Panc1 (cell line): ENCODE results near the gene SPATA16. TPM values are rescaled to one million over a fixed set of nuclear protein-coding genes. Genes with fewer than 3 reads are reported as not detected.

ENCODE experiments used
- ATAC-seq: fragments of 200-7000 bp; cut with Tn5 transposase; 2 replicates; pipeline ENCODE4 v1.9.1; 2020; ENCODE audit warnings: mild to moderate bottlenecking, moderate library complexity
- BruUV-seq: library from RNA; stranded (reverse); fragments of 400-500 nt; replicated peaks from 2 replicates; lab custom pipeline; 2021; lab: Mats Ljungman, UMichigan
- CTCF ChIA-PET: fragments of 300-600 bp; sonication (Branson Sonifier 250); formaldehyde crosslinking; loops from one replicate; lab custom pipeline; 2022; ENCODE audit warnings: antibody characterized with exemption; lab: Charles Lee
- POLR2A ChIA-PET: fragments of 300-600 bp; sonication (Branson Sonifier 250); formaldehyde crosslinking; loops from one replicate; lab custom pipeline; 2022; ENCODE audit warnings: antibody characterized with exemption; lab: Charles Lee
- DNase-seq: peaks from one replicate; pipeline ENCODE4 v3.0.0-alpha.2; 2010; ENCODE audit warnings: low read depth, low spot score
- H3K27ac ChIP-seq: 2 replicates; pipeline ENCODE4 v1.5.1; 2011; ENCODE audit warnings: mild to moderate bottlenecking, low read length, inconsistent platforms
- H3K27me3 ChIP-seq: fragments of 200-500 bp; sonication (Bioruptor generic); 2 replicates; pipeline ENCODE4 v1.6.0; 2014; ENCODE audit warnings: low read length, inconsistent platforms; ENCODE audit not compliant: control insufficient read depth, insufficient read depth
- H3K36me3 ChIP-seq: fragments of 200-500 bp; sonication (Bioruptor generic); 2 replicates; pipeline ENCODE4 v1.5.1; 2014; ENCODE audit warnings: inconsistent platforms, mild to moderate bottlenecking, low read length, moderate library complexity; ENCODE audit not compliant: control insufficient read depth, insufficient read depth
- H3K4me1 ChIP-seq: 2 replicates; pipeline ENCODE4 v1.5.1; 2011; ENCODE audit warnings: inconsistent platforms, mild to moderate bottlenecking, low read length, moderate library complexity; ENCODE audit not compliant: control insufficient read depth, insufficient read depth
- H3K4me3 ChIP-seq, 2 experiments: 2 replicates each; pipeline ENCODE4 v1.5.1; 2011 to 2012; ENCODE audit warnings: low read depth in 2 of 2, low read length in 2 of 2, mild to moderate bottlenecking in 2 of 2, inconsistent platforms in 1 of 2, moderate library complexity in 1 of 2
- H3K9me3 ChIP-seq: fragments of 200-500 bp; sonication (Bioruptor generic); 2 replicates; pipeline ENCODE4 v1.5.1; 2014; ENCODE audit warnings: low read depth, mild to moderate bottlenecking, inconsistent platforms, low read length, moderate library complexity; ENCODE audit not compliant: control insufficient read depth, insufficient read depth
- POLR2AphosphoS5 ChIP-seq: IDR thresholded peaks from 2 replicates; pipeline ENCODE4 v1.6.1; 2012; ENCODE audit warnings: mild to moderate bottlenecking, low read depth, low read length, moderate library complexity
- SIN3A ChIP-seq: IDR thresholded peaks from 2 replicates; pipeline ENCODE4 v1.6.1; 2012; ENCODE audit warnings: low read depth, mild to moderate bottlenecking, low read length, moderate library complexity, borderline replicate concordance; ENCODE audit not compliant: insufficient read depth
- TCF7L2 ChIP-seq: IDR thresholded peaks from 2 replicates; pipeline ENCODE4 v1.6.1; 2011; ENCODE audit warnings: mild to moderate bottlenecking, low read depth, low read length, inconsistent platforms
- in situ Hi-C: cut with HindIII; loops from 2 replicates; pipeline ENCODE4 v1.10.0; 2016; ENCODE audit warnings: low sequenced_read_pairs, low pct_unique_long_range_greater_than_20kb
- intact Hi-C: fragments of 100-400 bp; cut with micrococcal nuclease; formaldehyde crosslinking; loops from one replicate; pipeline ENCODE4 v1.10.0; 2022; ENCODE audit not compliant: unreplicated experiment
- total RNA-seq: library from RNA; stranded (reverse); gene quantifications from one replicate; pipeline ENCODE4 v1.2.1, GENCODE V29; 2021; ENCODE audit not compliant: unreplicated experiment
- TF ChIP-seq, protein P1 (sequence below): fragments of 450-650 bp; IDR thresholded peaks from 2 replicates; pipeline ENCODE4 v1.5.1; 2017; ENCODE audit warnings: mild to moderate bottlenecking
- TF ChIP-seq, protein P2 (sequence below), 2 experiments: IDR thresholded peaks; 2 replicates each; pipeline ENCODE4 v1.6.1; 2011 to 2012; ENCODE audit warnings: low read depth in 2 of 2, control low read depth in 1 of 2, low read length in 1 of 2, mild to moderate bottlenecking in 1 of 2, moderate library complexity in 1 of 2; ENCODE audit not compliant: insufficient read depth in 1 of 2

SPATA16 gene
- total RNA-seq, 1 experiment from 2014 or later: not detected

DNA sequence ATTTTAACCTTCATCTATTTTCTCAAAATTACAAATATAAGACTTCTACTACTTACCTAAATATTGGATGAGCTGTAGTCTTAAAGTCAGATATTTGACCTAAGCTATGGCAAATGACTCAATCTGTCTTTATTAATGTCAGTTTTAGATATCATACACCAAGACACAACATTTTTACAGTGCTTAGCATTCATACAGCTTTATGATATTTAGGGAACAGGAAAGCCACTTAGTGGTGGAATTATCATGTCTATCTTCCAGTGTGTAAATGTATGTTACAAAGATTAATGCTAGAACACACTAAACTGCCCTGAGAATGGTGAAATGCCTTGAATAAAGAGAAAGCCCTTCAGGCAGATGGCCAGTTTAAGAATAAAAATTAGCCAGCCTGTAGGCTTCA lies 135.0 kb downstream of the SPATA16 start:
- TF ChIP-seq TCF7L2: no peak
- TF ChIP-seq, protein P1, sequence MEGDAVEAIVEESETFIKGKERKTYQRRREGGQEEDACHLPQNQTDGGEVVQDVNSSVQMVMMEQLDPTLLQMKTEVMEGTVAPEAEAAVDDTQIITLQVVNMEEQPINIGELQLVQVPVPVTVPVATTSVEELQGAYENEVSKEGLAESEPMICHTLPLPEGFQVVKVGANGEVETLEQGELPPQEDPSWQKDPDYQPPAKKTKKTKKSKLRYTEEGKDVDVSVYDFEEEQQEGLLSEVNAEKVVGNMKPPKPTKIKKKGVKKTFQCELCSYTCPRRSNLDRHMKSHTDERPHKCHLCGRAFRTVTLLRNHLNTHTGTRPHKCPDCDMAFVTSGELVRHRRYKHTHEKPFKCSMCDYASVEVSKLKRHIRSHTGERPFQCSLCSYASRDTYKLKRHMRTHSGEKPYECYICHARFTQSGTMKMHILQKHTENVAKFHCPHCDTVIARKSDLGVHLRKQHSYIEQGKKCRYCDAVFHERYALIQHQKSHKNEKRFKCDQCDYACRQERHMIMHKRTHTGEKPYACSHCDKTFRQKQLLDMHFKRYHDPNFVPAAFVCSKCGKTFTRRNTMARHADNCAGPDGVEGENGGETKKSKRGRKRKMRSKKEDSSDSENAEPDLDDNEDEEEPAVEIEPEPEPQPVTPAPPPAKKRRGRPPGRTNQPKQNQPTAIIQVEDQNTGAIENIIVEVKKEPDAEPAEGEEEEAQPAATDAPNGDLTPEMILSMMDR: no peak
- TF ChIP-seq POLR2AphosphoS5: no peak
- TF ChIP-seq, protein P2, sequence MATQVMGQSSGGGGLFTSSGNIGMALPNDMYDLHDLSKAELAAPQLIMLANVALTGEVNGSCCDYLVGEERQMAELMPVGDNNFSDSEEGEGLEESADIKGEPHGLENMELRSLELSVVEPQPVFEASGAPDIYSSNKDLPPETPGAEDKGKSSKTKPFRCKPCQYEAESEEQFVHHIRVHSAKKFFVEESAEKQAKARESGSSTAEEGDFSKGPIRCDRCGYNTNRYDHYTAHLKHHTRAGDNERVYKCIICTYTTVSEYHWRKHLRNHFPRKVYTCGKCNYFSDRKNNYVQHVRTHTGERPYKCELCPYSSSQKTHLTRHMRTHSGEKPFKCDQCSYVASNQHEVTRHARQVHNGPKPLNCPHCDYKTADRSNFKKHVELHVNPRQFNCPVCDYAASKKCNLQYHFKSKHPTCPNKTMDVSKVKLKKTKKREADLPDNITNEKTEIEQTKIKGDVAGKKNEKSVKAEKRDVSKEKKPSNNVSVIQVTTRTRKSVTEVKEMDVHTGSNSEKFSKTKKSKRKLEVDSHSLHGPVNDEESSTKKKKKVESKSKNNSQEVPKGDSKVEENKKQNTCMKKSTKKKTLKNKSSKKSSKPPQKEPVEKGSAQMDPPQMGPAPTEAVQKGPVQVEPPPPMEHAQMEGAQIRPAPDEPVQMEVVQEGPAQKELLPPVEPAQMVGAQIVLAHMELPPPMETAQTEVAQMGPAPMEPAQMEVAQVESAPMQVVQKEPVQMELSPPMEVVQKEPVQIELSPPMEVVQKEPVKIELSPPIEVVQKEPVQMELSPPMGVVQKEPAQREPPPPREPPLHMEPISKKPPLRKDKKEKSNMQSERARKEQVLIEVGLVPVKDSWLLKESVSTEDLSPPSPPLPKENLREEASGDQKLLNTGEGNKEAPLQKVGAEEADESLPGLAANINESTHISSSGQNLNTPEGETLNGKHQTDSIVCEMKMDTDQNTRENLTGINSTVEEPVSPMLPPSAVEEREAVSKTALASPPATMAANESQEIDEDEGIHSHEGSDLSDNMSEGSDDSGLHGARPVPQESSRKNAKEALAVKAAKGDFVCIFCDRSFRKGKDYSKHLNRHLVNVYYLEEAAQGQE (IDR thresholded peaks at IDR 0.05; ENCODE audit: insufficient read depth in 1 of 2, low read depth in 2 of 2, low read length in 1 of 2): no peak
- no peak for TF ChIP-seq SIN3A
- H3K9me3 ChIP-seq: no peaks in the 10 kb centered on the region
- in situ Hi-C loops: no loop called here
- H3K4me3 ChIP-seq: no peak overlapping the region
- no TSS peak for BruUV-seq
- no peak for DNase-seq
- H3K27me3 ChIP-seq: no peaks in the 10 kb centered on the region; the same call in 1 of the 2 replicates
- CTCF ChIA-PET: no interaction called here
- no peaks in the 10 kb centered on the region for H3K36me3 ChIP-seq
- POLR2A ChIA-PET: no interaction called here
- ATAC-seq: no peak
- H3K4me1 ChIP-seq: no peaks in the 10 kb centered on the region
- intact Hi-C loops: no loop called here
- H3K27ac ChIP-seq: no peak overlapping the region

DNA sequence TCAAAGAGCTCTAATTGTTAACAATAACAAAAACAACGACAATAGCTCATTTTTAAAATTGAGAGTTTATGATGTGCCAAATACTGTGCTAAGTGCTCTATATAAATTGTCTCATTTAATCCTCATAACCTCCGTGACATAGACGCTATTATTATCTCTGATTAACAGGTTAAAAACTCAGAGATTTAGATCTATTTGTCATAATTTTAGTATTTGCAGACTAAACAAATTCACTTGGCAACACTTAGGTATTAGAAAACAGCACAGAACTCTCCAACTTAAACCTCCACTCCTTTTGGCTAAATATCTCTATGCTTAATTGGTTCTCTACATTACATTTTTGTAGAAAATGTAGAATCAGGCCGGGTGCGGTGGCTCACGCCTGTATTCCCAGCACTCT lies 136.4 kb downstream of the SPATA16 start:
- CTCF ChIA-PET: interaction anchor here (0.6 kb wide), 1 partner anchor 1822 kb away, joined by 12 read pairs; no protein-coding TSS in a partner anchor

More for the DNA sequence above, 136.4 kb downstream of the SPATA16 start:
- no peak for TF ChIP-seq POLR2AphosphoS5
- no peak for TF ChIP-seq TCF7L2
- TF ChIP-seq, protein P2 (IDR thresholded peaks at IDR 0.05; ENCODE audit: insufficient read depth in 1 of 2, low read depth in 2 of 2, low read length in 1 of 2): no peak
- TF ChIP-seq, protein P1: no peak
- no peak for TF ChIP-seq SIN3A
- H3K36me3 ChIP-seq: no peaks in the 10 kb centered on the region
- ATAC-seq (no peak), DNase-seq (no peak)
- no peaks in the 10 kb centered on the region for H3K9me3 ChIP-seq
- no peaks in the 10 kb centered on the region; the same call in 1 of the 2 replicates for H3K27me3 ChIP-seq
- no peak overlapping the region for H3K27ac ChIP-seq
- intact Hi-C loops (no loop called here), in situ Hi-C loops (no loop called here)
- BruUV-seq: no TSS peak
- POLR2A ChIA-PET: no interaction called here
- H3K4me1 ChIP-seq: no peaks in the 10 kb centered on the region
- no peak overlapping the region for H3K4me3 ChIP-seq
